Measurements from ENCODE around the gene FNDC5. TPM values are rescaled to one million over a fixed set of nuclear protein-coding genes. Genes with fewer than 3 reads are reported as not detected.

FNDC5 gene
- total and polyA plus RNA-seq, 9 of the 15 experiments (the other 6 are each of a cell fraction or from before 2014, with no cell fraction given), result 0.06 to 2.1 (median 0.22) TPM

DNA sequence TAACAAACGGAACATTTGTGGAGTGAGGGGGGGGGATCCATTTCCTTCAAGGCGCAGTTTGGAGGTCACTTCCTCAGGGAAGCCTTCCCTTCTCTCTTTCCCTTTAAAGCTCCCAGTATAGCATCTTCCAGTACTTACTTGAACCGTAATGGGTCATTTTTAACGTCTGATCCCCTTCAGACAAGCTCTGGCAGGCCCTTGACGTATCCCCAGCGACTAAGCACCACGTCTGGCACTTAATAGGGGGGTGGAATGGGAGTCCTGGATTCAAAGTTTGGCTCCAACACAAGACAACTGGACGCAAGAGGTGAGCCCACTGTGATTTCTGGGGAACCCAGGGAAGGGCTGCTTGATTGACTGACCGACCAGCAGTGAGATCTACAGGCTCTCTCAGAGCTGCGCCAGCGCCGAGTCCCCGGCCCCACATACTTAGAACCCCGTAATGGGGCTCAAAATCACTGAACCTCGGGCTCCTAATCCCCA is 54.0 kb downstream of the FNDC5 start (continued):
- TF ChIP-seq, protein P1, sequence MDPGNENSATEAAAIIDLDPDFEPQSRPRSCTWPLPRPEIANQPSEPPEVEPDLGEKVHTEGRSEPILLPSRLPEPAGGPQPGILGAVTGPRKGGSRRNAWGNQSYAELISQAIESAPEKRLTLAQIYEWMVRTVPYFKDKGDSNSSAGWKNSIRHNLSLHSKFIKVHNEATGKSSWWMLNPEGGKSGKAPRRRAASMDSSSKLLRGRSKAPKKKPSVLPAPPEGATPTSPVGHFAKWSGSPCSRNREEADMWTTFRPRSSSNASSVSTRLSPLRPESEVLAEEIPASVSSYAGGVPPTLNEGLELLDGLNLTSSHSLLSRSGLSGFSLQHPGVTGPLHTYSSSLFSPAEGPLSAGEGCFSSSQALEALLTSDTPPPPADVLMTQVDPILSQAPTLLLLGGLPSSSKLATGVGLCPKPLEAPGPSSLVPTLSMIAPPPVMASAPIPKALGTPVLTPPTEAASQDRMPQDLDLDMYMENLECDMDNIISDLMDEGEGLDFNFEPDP (CRISPR knock-in tag; IDR thresholded peaks at IDR 0.05), result no peak; the same call in 1 of the 2 replicates
- TF ChIP-seq SLC30A9 (CRISPR knock-in tag; IDR thresholded peaks at IDR 0.05) (no peak), ZNF274 (IDR thresholded peaks at IDR 0.05; ENCODE audit: borderline replicate concordance, low read depth, low read length) (no peak), TAF15 (IDR thresholded peaks at IDR 0.05; ENCODE audit: low read depth, low read length) (no peak), ZNF224 (CRISPR knock-in tag; IDR thresholded peaks at IDR 0.05) (no peak), PRMT5 (CRISPR knock-in tag; IDR thresholded peaks at IDR 0.05) (no peak), BRD9 (IDR thresholded peaks at IDR 0.05; ENCODE audit: low read depth, partially characterized antibody) (no peak), RBM34 (IDR thresholded peaks at IDR 0.05; ENCODE audit: borderline replicate concordance, insufficient read depth, low read length) (no peak), RFX5 (IDR thresholded peaks at IDR 0.05; ENCODE audit: low read depth, low read length) (no peak), TBP (optimal IDR thresholded peaks at IDR 0.05; ENCODE audit: low read depth, low read length) (peak; percentile 37), GTF2E2 (tag; IDR thresholded peaks at IDR 0.05) (0 out of 2 replicates have a peak, but pooled peaks have one; percentile 45), NFIC (IDR thresholded peaks at IDR 0.05) (no peak), NRF1 (conservative IDR thresholded peaks at IDR 0.05 in 1 of 2, IDR thresholded peaks at IDR 0.05 in 1 of 2) (no peak), FOXK1 (CRISPR knock-in tag; IDR thresholded peaks at IDR 0.05; ENCODE audit: borderline replicate concordance) (no peak), TCF7L2 (IDR thresholded peaks at IDR 0.05; ENCODE audit: low read depth, low read length) (no peak), SRSF9 (IDR thresholded peaks at IDR 0.05; ENCODE audit: borderline replicate concordance, low read depth, low read length) (no peak), NFRKB (IDR thresholded peaks at IDR 0.05; ENCODE audit: low read depth) (peak; percentile 89; the same call in 1 of the 2 replicates), L3MBTL2 (IDR thresholded peaks at IDR 0.05) (no peak), ZNF232 (CRISPR knock-in tag; IDR thresholded peaks at IDR 0.05) (no peak), FOXJ2 (tag; IDR thresholded peaks at IDR 0.05) (no peak)
- TF ChIP-seq, protein P2, sequence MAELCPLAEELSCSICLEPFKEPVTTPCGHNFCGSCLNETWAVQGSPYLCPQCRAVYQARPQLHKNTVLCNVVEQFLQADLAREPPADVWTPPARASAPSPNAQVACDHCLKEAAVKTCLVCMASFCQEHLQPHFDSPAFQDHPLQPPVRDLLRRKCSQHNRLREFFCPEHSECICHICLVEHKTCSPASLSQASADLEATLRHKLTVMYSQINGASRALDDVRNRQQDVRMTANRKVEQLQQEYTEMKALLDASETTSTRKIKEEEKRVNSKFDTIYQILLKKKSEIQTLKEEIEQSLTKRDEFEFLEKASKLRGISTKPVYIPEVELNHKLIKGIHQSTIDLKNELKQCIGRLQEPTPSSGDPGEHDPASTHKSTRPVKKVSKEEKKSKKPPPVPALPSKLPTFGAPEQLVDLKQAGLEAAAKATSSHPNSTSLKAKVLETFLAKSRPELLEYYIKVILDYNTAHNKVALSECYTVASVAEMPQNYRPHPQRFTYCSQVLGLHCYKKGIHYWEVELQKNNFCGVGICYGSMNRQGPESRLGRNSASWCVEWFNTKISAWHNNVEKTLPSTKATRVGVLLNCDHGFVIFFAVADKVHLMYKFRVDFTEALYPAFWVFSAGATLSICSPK (IDR thresholded peaks at IDR 0.05; ENCODE audit: borderline replicate concordance), result no peak
- TF ChIP-seq, protein P3, sequence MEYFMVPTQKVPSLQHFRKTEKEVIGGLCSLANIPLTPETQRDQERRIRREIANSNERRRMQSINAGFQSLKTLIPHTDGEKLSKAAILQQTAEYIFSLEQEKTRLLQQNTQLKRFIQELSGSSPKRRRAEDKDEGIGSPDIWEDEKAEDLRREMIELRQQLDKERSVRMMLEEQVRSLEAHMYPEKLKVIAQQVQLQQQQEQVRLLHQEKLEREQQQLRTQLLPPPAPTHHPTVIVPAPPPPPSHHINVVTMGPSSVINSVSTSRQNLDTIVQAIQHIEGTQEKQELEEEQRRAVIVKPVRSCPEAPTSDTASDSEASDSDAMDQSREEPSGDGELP (CRISPR knock-in tag; IDR thresholded peaks at IDR 0.05; ENCODE audit: borderline replicate concordance), result no peak

Measured in K562 (cell line).